Smooth muscle cell (in vitro differentiated cells): ENCODE measurements around the gene NEK5. TPM values are rescaled to one million over a fixed set of nuclear protein-coding genes. Genes with fewer than 3 reads are reported as not detected.
"Not testable (repeated sequence)": the region's sequence is repeated elsewhere in the genome, so short reads cannot be mapped to it uniquely, and the experiment has no call there.

Experiments
- DNase-seq: peaks from one replicate; lab custom pipeline; 2025; ENCODE audit not compliant: unreplicated experiment; lab: John Stamatoyannopoulos, UW
- H2AFZ ChIP-seq: fragments of 200-600 bp; sonication (generic); 2 replicates; pipeline ENCODE4 v1.6.0; 2016; ENCODE audit warnings: antibody characterized with exemption, low read depth, mild to moderate bottlenecking
- H3F3A ChIP-seq: fragments of 200-600 bp; sonication (generic); 2 replicates; pipeline ENCODE4 v1.6.0; 2017; ENCODE audit warnings: antibody characterized with exemption, low read depth
- H3K27ac ChIP-seq: fragments of 200-600 bp; sonication (generic); 2 replicates; pipeline ENCODE4 v1.5.1; 2016; ENCODE audit warnings: low read depth, mild to moderate bottlenecking
- H3K27me3 ChIP-seq: fragments of 200-600 bp; sonication (generic); 2 replicates; pipeline ENCODE4 v1.6.1; 2016; ENCODE audit warnings: low read depth, mild to moderate bottlenecking
- H3K36me3 ChIP-seq: fragments of 200-600 bp; sonication (generic); 2 replicates; pipeline ENCODE4 v1.5.1; 2016; ENCODE audit warnings: low read depth
- H3K4me1 ChIP-seq: fragments of 200-600 bp; sonication (generic); 2 replicates; pipeline ENCODE4 v1.5.1; 2016; ENCODE audit warnings: low read depth
- H3K4me2 ChIP-seq: fragments of 200-600 bp; sonication (generic); 2 replicates; pipeline ENCODE4 v1.6.0; 2016; ENCODE audit warnings: mild to moderate bottlenecking
- H3K4me3 ChIP-seq: fragments of 200-600 bp; sonication (generic); 2 replicates; pipeline ENCODE4 v1.5.1; 2016; ENCODE audit warnings: mild to moderate bottlenecking
- H3K79me2 ChIP-seq: fragments of 200-600 bp; sonication (generic); 2 replicates; pipeline ENCODE4 v1.6.0; 2016; ENCODE audit warnings: low read depth, mild to moderate bottlenecking
- H3K9ac ChIP-seq: fragments of 200-600 bp; sonication (generic); 2 replicates; pipeline ENCODE4 v1.6.0; 2016; ENCODE audit warnings: low read depth
- H3K9me3 ChIP-seq: fragments of 200-600 bp; sonication (generic); replicated peaks from 2 replicates; pipeline ENCODE4 v1.5.1; 2016; ENCODE audit warnings: low read depth
- H4K20me1 ChIP-seq: fragments of 200-600 bp; sonication (generic); 2 replicates; pipeline ENCODE4 v1.6.0; 2016; ENCODE audit warnings: low read depth
- CTCF ChIP-seq: fragments of 200-600 bp; sonication (generic); IDR thresholded peaks from 2 replicates; pipeline ENCODE4 v1.5.1; 2017; ENCODE audit warnings: borderline replicate concordance, mild to moderate bottlenecking, antibody characterized with exemption; ENCODE audit not compliant: insufficient read depth, poor library complexity, severe bottlenecking
- WGBS: methylation state at CpG from one replicate; pipeline ENCODE4 v1.1.7; 2016; ENCODE audit warnings: low lambda C conversion rate; 5-methylcytosine and 5-hydroxymethylcytosine counted together
- polyA plus RNA-seq: library from polyadenylated mRNA; unstranded; fragments of >200 nt; fragmentation: Nextera tagmentation; extraction: Ambion mirVana; gene quantifications from 2 replicates; pipeline ENCODE4 v1.2.1, GENCODE V29; 2016
- total RNA-seq: library from RNA; depleted of rRNA; stranded (reverse); fragments of >200 nt; gene quantifications from 2 replicates; pipeline ENCODE4 v1.2.3, GENCODE V29; 2014

The NEK5 gene
- total and polyA plus RNA-seq, 2 experiments from 2014 or later, result 0.04 to 0.29 TPM

- Histone ChIP-seq H3K9me3 (no peaks in the 10 kb centered on the region), H3K27ac (no peak overlapping the region), H3F3A (no peaks in the 10 kb centered on the region), H3K9ac (no peak overlapping the region), H3K4me3 (no peak overlapping the region), H3K4me1 (no peaks in the 10 kb centered on the region), H4K20me1 (no peaks in the 10 kb centered on the region), H3K36me3 (no peaks in the 10 kb centered on the region), H3K79me2 (no peaks in the 10 kb centered on the region), H3K27me3 (no peaks in the 10 kb centered on the region), H3K4me2 (no peak overlapping the region), H2AFZ (no peak overlapping the region)
- TF ChIP-seq CTCF, result no peak
- 85% methylated on average over 5 of the region's 5 CpGs for WGBS
- DNase-seq, result no peak
These were observed 25.5 kb downstream of the NEK5 start for GRCh38 chr13:52103386-52103785.

- H3F3A ChIP-seq, H3K4me1 ChIP-seq, H4K20me1 ChIP-seq, DNase-seq, H3K79me2 ChIP-seq, H3K36me3 ChIP-seq, H3K9me3 ChIP-seq, H3K9ac ChIP-seq, H3K27ac ChIP-seq, H3K27me3 ChIP-seq, H3K4me2 ChIP-seq, H3K4me3 ChIP-seq, H2AFZ ChIP-seq: not testable (repeated sequence)
- 100% methylated on average over 3 of the region's 3 CpGs for WGBS
These were observed 26.4 kb downstream of the NEK5 start for GRCh38 chr13:52102423-52102822.

- H2AFZ ChIP-seq, result no peak overlapping the region
- no peaks in the 10 kb centered on the region for H3K27me3 ChIP-seq
- H3K4me3 ChIP-seq, result no peak overlapping the region
- no peaks in the 10 kb centered on the region for H3K4me1 ChIP-seq
- H3F3A ChIP-seq, result no peaks in the 10 kb centered on the region
- H3K4me2 ChIP-seq, result no peak overlapping the region
- no peak overlapping the region for H3K27ac ChIP-seq
- WGBS, result 96% methylated on average over 5 of the region's 5 CpGs
- H4K20me1 ChIP-seq, result no peaks in the 10 kb centered on the region
- no peaks in the 10 kb centered on the region for H3K9me3 ChIP-seq
- H3K79me2 ChIP-seq, result no peaks in the 10 kb centered on the region
- H3K36me3 ChIP-seq, result no peaks in the 10 kb centered on the region
- H3K9ac ChIP-seq, result no peak overlapping the region
- no peak for DNase-seq
- TF ChIP-seq CTCF, result no peak
These were observed 31.7 kb downstream of the NEK5 start for GRCh38 chr13:52097197-52097596.

- no peaks in the 10 kb centered on the region for H3K9me3 ChIP-seq
- H3K36me3 ChIP-seq, result no peaks in the 10 kb centered on the region
- no peak overlapping the region for H3K4me3 ChIP-seq
- H3K4me2 ChIP-seq, result no peak overlapping the region
- 90% methylated on average over 3 of the region's 3 CpGs for WGBS
- TF ChIP-seq CTCF, result no peak
- no peaks in the 10 kb centered on the region for H3K27me3 ChIP-seq
- no peak overlapping the region for H2AFZ ChIP-seq
- H3K4me1 ChIP-seq, result no peaks in the 10 kb centered on the region
- no peaks in the 10 kb centered on the region for H3K79me2 ChIP-seq
- no peaks in the 10 kb centered on the region for H3F3A ChIP-seq
- H3K9ac ChIP-seq, result no peak overlapping the region
- no peak overlapping the region for H3K27ac ChIP-seq
- no peak for DNase-seq
- H4K20me1 ChIP-seq, result no peaks in the 10 kb centered on the region
These were observed 32.1 kb downstream of the NEK5 start for GRCh38 chr13:52096748-52097147.
